Tibial artery (tissue), 4 donors: ENCODE results near the gene ARRB2.

Experiments
- DNase-seq, 2 donors: peaks; one replicate each; pipeline ENCODE4 v3.0.0-alpha.2; 2019
- H3K27ac ChIP-seq, 2 donors: fragments of 200-600 bp; sonication (generic) in 1 of 2; 1 replicate in 1 of 2; 2 replicates in 1 of 2; pipeline ENCODE4 v1.5.1; 2018 to 2019; ENCODE audit warnings: mild to moderate bottlenecking in 1 of 2
- H3K27me3 ChIP-seq, 2 donors: fragments of 200-600 bp; sonication (generic) in 1 of 2; one replicate each; pipeline versions ENCODE4 v1.5.1 to v1.6.0; 2016 to 2019
- H3K36me3 ChIP-seq, 3 donors: fragments of 200-600 bp; sonication (generic) in 2 of 3; one replicate each; pipeline ENCODE4 v1.5.1; 2016 to 2019; ENCODE audit warnings: mild to moderate bottlenecking in 2 of 3
- H3K4me1 ChIP-seq, 4 donors: fragments of 200-600 bp; sonication (generic) in 2 of 4; 1 replicate in 3 of 4; 2 replicates in 1 of 4; pipeline ENCODE4 v1.5.1; 2016 to 2019
- H3K4me3 ChIP-seq, 2 donors: fragments of 200-600 bp; sonication (generic) in 1 of 2; 1 replicate in 1 of 2; 2 replicates in 1 of 2; pipeline ENCODE4 v1.5.1; 2018 to 2019; ENCODE audit warnings: mild to moderate bottlenecking in 2 of 2
- H3K9me3 ChIP-seq, 3 donors: fragments of 200-600 bp; sonication (generic) in 1 of 3; one replicate each; pipeline ENCODE4 v1.5.1; 2016 to 2019
- intact Hi-C: fragments of 100-400 bp; cut with DNase I; formaldehyde crosslinking; loops from one replicate; pipeline ENCODE4 v1.15.0; 2023; ENCODE audit warnings: low total_unique reads
- TF ChIP-seq, protein P1 (sequence below), 2 experiments: fragments of 200-600 bp in 1 of 2; fragments of 450-650 bp in 1 of 2; IDR thresholded peaks; one replicate each; pipeline ENCODE4 v1.5.1; 2017 to 2019; ENCODE audit warnings: antibody characterized with exemption in 2 of 2, mild to moderate bottlenecking in 1 of 2, moderate library complexity in 1 of 2

Gene ARRB2

DNA sequence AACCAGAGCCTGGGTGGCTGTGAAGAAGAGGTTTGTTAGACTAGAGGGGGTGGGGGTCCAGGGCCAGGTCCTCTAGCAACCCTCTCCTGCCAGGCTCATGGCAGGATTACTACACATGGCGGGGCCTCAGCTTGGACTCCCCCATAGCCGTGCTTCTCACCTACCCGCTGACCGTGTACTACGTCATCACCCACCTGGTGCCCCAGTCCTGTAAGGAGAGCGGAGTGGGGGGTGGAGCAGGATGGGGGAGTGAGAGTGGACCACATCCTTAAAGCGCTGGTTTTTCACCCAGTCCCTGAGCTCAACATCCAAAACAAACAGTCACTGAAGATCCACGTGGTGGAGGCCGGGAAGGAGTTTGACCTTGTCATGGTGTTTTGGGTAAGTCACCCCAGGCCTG, 33.5 kb downstream of the ARRB2 start:
- Histone ChIP-seq H3K36me3 (no peaks in the 10 kb centered on the region), H3K9me3 (no peaks in the 10 kb centered on the region), H3K27me3 (peaks cover 0 to 39% of the 10 kb centered on the region in 2 donors), H3K27ac (no peak overlapping the region), H3K4me1 (peaks cover 0 to 10% (median 8%) of the 10 kb centered on the region in 4 donors), H3K4me3 (no peak overlapping the region)
- intact Hi-C loops, result no loop called here
- DNase-seq, result no peak
- TF ChIP-seq, protein P1, sequence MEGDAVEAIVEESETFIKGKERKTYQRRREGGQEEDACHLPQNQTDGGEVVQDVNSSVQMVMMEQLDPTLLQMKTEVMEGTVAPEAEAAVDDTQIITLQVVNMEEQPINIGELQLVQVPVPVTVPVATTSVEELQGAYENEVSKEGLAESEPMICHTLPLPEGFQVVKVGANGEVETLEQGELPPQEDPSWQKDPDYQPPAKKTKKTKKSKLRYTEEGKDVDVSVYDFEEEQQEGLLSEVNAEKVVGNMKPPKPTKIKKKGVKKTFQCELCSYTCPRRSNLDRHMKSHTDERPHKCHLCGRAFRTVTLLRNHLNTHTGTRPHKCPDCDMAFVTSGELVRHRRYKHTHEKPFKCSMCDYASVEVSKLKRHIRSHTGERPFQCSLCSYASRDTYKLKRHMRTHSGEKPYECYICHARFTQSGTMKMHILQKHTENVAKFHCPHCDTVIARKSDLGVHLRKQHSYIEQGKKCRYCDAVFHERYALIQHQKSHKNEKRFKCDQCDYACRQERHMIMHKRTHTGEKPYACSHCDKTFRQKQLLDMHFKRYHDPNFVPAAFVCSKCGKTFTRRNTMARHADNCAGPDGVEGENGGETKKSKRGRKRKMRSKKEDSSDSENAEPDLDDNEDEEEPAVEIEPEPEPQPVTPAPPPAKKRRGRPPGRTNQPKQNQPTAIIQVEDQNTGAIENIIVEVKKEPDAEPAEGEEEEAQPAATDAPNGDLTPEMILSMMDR (IDR thresholded peaks at IDR 0.05), result no peak

- intact Hi-C loops, result no loop called here
- TF ChIP-seq, protein P1 (IDR thresholded peaks at IDR 0.05), result no peak
- peaks cover 0 to 44% of the 10 kb centered on the region in 2 donors for H3K27me3 ChIP-seq
Observed at GRCh38 chr17:4744999-4745969, 34.9 kb downstream of the ARRB2 start.

GRCh38 chr17:4747847-4748246, 37.4 kb downstream of the ARRB2 start:
- no peaks in the 10 kb centered on the region for H3K36me3 ChIP-seq
- no peak overlapping the region for H3K4me3 ChIP-seq
- TF ChIP-seq, protein P1 (IDR thresholded peaks at IDR 0.05), result no peak
- peaks cover 0 to 4% (median 4%) of the 10 kb centered on the region in 4 donors for H3K4me1 ChIP-seq
- no peaks in the 10 kb centered on the region for H3K9me3 ChIP-seq
- DNase-seq, result no peak
- peaks cover 3 to 65% of the 10 kb centered on the region in 2 donors for H3K27me3 ChIP-seq
- intact Hi-C loops, result no loop called here
- H3K27ac ChIP-seq, result no peak overlapping the region

More at GRCh38 chr17:4744999-4745969, 34.9 kb downstream of the ARRB2 start:
- Histone ChIP-seq H3K4me1 (peaks cover 0 to 4% (median 4%) of the 10 kb centered on the region in 4 donors), H3K9me3 (no peaks in the 10 kb centered on the region), H3K36me3 (no peaks in the 10 kb centered on the region), H3K4me3 (no peak overlapping the region), H3K27ac (no peak overlapping the region)
- DNase-seq, result no peak

DNA sequence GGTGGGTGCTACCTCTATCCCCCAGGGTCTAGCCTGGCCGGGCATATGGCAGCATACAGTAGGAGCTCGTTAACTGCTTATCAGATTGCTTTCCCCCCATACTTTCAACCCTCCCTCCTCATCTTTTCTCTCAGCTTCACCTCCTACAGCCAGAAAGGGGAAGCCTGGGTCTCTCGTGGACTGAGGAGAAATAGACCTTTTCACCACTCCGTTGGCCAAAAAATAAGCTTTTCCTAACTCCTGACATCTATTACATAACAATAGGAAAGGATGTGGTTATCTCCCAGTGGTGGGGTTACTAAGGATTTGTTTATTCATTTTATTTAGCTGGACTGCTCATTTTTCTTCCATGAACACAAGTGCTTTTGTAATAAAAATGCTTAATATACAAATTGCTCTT, 38.3 kb downstream of the ARRB2 start:
- intact Hi-C loops, result no loop called here

DNA sequence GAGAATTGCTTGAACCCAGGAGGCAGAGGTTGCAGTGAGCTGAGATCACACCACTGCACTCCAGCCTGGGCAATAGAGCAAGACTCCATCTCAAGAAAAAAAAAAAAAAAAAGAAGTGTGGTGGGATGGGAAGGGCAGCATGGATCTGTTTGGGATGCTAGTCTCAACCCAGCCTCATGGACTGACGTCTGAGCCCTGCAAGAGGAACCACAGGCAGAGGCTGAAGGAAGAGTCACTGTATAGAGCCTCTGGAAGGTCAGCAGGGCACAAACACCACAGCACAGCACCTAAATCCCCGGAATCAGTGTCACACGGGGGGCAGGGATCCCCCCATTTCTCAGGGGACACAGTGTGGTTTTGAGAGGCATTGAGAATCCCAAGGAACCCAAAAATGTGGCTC, 40.2 kb downstream of the ARRB2 start:
- Histone ChIP-seq H3K9me3 (no peaks in the 10 kb centered on the region), H3K27ac (no peak overlapping the region), H3K36me3 (no peaks in the 10 kb centered on the region), H3K4me3 (no peak overlapping the region), H3K27me3 (peaks cover 3 to 62% of the 10 kb centered on the region in 2 donors), H3K4me1 (peaks cover 0 to 2% (median under 1%) of the 10 kb centered on the region in 4 donors)
- intact Hi-C loops, result no loop called here
- DNase-seq, result no peak
- TF ChIP-seq, protein P1 (IDR thresholded peaks at IDR 0.05), result no peak

More for the DNA sequence above, 38.3 kb downstream of the ARRB2 start:
- H3K27ac ChIP-seq, result no peak overlapping the region
- peaks cover 0 to 4% (median 4%) of the 10 kb centered on the region in 4 donors for H3K4me1 ChIP-seq
- peaks cover 3 to 65% of the 10 kb centered on the region in 2 donors for H3K27me3 ChIP-seq
- DNase-seq, result no peak
- TF ChIP-seq, protein P1 (IDR thresholded peaks at IDR 0.05), result no peak
- H3K36me3 ChIP-seq, result no peaks in the 10 kb centered on the region
- no peak overlapping the region for H3K4me3 ChIP-seq
- no peaks in the 10 kb centered on the region for H3K9me3 ChIP-seq
